Thymus (tissue), 11 donors: ENCODE data around the gene DBH. TPM values are rescaled to one million over a fixed set of nuclear protein-coding genes. Genes with fewer than 3 reads are reported as not detected.

Experiments used
- DNase-seq, 9 donors: peaks; one replicate each; pipeline ENCODE4 v3.0.0-alpha.2; 2013; ENCODE audit warnings: low spot score in 9 of 9, low read depth in 6 of 9, missing footprints in 1 of 9
- H3K27ac ChIP-seq, 2 donors: one replicate each; pipeline ENCODE4 v1.5.1; 2013; ENCODE audit warnings: control low read depth in 1 of 2, low read depth in 1 of 2, low read length in 1 of 2, mild to moderate bottlenecking in 1 of 2, moderate library complexity in 1 of 2
- H3K27me3 ChIP-seq, 2 donors: one replicate each; pipeline ENCODE4 v1.5.1; 2013; ENCODE audit warnings: low read length in 1 of 2; ENCODE audit not compliant: control insufficient read depth in 2 of 2, insufficient read depth in 1 of 2
- H3K36me3 ChIP-seq, 2 donors: one replicate each; pipeline ENCODE4 v1.5.1; 2013; ENCODE audit warnings: low read length in 1 of 2, mild to moderate bottlenecking in 1 of 2, moderate library complexity in 1 of 2; ENCODE audit not compliant: control insufficient read depth in 2 of 2, insufficient read depth in 2 of 2
- H3K4me1 ChIP-seq, 2 donors: one replicate each; pipeline ENCODE4 v1.5.1; 2013; ENCODE audit warnings: low read length in 2 of 2; ENCODE audit not compliant: control insufficient read depth in 2 of 2, insufficient read depth in 2 of 2
- H3K4me3 ChIP-seq, 2 donors: one replicate each; pipeline ENCODE4 v1.5.1; 2013; ENCODE audit warnings: low read length in 2 of 2, control low read depth in 1 of 2, mild to moderate bottlenecking in 1 of 2
- H3K9me3 ChIP-seq, 2 donors: one replicate each; pipeline ENCODE4 v1.5.1; 2013; ENCODE audit warnings: low read length in 1 of 2, mild to moderate bottlenecking in 1 of 2; ENCODE audit not compliant: control insufficient read depth in 2 of 2, insufficient read depth in 1 of 2
- WGBS: extraction: QIAGEN DNeasy Blood & Tissue Kit; methylation state at CpG from one replicate; pipeline ENCODE4 v1.1.7; 2013; 5-methylcytosine and 5-hydroxymethylcytosine counted together
- polyA plus RNA-seq: library from polyadenylated mRNA; stranded (reverse); fragments of 200-250 nt; gene quantifications from one replicate; pipeline ENCODE4 v1.2.3, GENCODE V29; 2013
- total RNA-seq: library from RNA; stranded (reverse); fragments of 120-200 nt; gene quantifications from one replicate; pipeline ENCODE4 v1.2.4, GENCODE V29; 2013
- donor health status: healthy.

The DBH gene
- total and polyA plus RNA-seq, 2 donors = 0.25 to 0.28 TPM

GRCh38 chr9:133684936-133685361, 48.8 kb downstream of the DBH start:
- Histone ChIP-seq H3K36me3 (peaks cover 0 to under 1% of the 10 kb centered on the region in 2 donors), H3K27me3 (no peaks in the 10 kb centered on the region), H3K9me3 (no peaks in the 10 kb centered on the region), H3K4me3 (no peak overlapping the region), H3K27ac (peak overlapping the region in 1 of 2 donors; percentile 15), H3K4me1 (peaks cover 6 to 26% of the 10 kb centered on the region in 2 donors)
- WGBS = 95% methylated on average over 17 of the region's 17 CpGs
- DNase-seq = no peak

DNA sequence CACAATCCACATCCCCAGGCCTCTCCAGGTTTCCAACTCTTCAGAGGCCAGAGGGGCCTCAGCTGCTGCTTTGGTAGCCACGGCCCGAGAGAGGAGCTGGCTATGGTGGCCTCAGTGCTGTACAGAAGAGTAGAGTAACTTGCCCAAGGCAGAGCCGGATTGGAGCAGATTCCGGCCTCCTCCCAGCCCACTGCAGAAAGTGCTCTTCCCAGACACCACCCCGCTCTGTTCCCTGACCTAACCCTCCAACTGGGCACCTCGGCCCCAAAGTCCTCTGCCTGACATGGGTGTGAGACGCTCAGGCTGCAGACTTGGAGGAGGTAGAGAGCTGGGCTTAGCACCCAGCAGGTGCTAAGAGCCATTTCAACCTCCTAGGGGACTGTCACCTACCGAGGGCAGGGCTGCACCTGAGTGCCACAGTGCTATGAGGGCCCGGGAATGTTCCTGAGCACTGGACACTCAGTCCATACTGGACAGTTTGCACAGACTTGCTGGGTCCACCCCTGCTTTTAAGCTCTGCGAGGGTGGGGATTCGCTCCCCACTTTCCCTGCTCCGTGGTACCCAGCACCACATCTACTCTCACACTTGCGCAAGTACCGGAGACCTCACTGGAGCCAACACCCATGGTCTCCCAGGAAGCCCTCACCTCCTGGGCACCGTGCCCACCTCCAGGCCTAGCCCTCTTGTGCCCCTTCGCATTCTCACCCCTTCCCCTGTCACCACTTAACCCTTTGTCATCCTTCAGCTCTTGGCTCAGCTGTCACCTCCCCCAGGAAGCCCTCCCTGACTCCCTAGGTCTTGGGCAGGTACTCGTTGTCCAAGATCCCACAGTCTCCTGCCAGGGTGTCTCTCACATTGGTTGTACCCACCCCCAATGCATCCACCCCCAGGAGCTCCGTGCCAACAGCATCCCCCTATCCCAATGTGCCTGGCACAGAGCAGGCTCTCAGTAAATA, 49.8 kb downstream of the DBH start:
- Histone ChIP-seq H3K27me3 (no peaks in the 10 kb centered on the region), H3K36me3 (peaks cover 0 to 4% of the 10 kb centered on the region in 2 donors), H3K27ac (peak overlapping the region in 1 of 2 donors; percentile 8), H3K4me1 (peaks cover 4 to 26% of the 10 kb centered on the region in 2 donors), H3K9me3 (no peaks in the 10 kb centered on the region), H3K4me3 (no peak overlapping the region)
- 96% methylated on average over 18 of the region's 18 CpGs for WGBS
- DNase-seq = no peak

- peaks cover 0 to 4% of the 10 kb centered on the region in 2 donors for H3K36me3 ChIP-seq
- no peak overlapping the region for H3K27ac ChIP-seq
- peaks cover 3 to 25% of the 10 kb centered on the region in 2 donors for H3K4me1 ChIP-seq
- no peaks in the 10 kb centered on the region for H3K9me3 ChIP-seq
- DNase-seq = no peak
- 95% methylated on average over 24 of the region's 24 CpGs for WGBS
- H3K27me3 ChIP-seq = no peaks in the 10 kb centered on the region
- no peak overlapping the region for H3K4me3 ChIP-seq
Observed at GRCh38 chr9:133686642-133687575, 50.7 kb downstream of the DBH start.

DNA sequence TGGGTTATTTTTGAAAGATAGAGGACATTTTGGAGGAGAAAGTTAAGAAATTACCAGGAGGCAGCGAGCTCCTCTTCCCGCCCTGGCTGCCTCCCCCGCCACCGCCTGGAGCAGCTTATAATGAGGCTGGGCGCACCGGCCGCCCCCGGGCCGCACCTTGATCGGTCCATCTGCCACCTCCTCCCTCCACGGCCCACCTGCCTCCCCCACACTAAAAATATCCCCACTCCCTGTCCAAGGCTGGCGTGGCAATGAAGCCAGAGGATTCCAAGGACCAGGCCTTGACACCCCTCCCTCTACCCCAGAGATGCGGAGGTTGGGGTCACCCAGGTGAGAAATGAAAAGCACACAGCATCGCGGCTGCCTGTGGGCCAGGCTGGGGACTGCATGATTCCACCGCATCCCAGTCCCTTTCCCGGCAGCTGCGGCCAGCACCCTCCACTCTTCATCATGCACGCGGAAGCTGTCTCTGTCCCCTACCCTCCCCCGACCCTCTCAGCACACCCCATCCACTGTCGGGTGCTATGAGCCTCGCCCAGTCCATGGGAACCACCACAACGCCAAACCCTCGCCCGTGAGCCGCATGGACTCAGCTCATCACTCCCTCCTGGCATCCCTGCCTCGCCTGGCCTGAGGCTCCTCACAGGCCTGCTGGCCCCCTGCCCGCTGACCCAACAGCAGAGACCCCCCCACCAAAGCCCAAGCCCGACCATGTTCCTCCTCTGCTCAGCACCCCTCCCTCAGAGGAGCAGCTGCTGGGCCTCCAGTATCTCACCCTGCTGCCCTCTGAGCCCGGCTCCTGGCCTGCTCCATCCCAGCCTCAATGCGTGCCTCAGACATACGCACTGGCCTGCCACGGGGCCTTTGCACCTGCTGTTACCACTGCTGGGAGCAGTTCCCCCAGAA, 51.9 kb downstream of the DBH start:
- WGBS = 96% methylated on average over 34 of the region's 34 CpGs
- Histone ChIP-seq H3K36me3 (peaks cover 0 to 4% of the 10 kb centered on the region in 2 donors), H3K27ac (no peak overlapping the region), H3K27me3 (no peaks in the 10 kb centered on the region), H3K4me1 (peaks cover 3 to 15% of the 10 kb centered on the region in 2 donors), H3K4me3 (no peak overlapping the region), H3K9me3 (no peaks in the 10 kb centered on the region)
- no peak for DNase-seq

- no peak overlapping the region for H3K27ac ChIP-seq
- H3K36me3 ChIP-seq = peaks cover 5 to 8% of the 10 kb centered on the region in 2 donors
- H3K9me3 ChIP-seq = no peaks in the 10 kb centered on the region
- H3K4me3 ChIP-seq = no peak overlapping the region
- H3K27me3 ChIP-seq = no peaks in the 10 kb centered on the region
- peaks cover 0 to 3% of the 10 kb centered on the region in 2 donors for H3K4me1 ChIP-seq
- no peak for DNase-seq
- 95% methylated on average over 10 of the region's 10 CpGs for WGBS
Observed at GRCh38 chr9:133689151-133689763, 53.1 kb downstream of the DBH start.

DNA sequence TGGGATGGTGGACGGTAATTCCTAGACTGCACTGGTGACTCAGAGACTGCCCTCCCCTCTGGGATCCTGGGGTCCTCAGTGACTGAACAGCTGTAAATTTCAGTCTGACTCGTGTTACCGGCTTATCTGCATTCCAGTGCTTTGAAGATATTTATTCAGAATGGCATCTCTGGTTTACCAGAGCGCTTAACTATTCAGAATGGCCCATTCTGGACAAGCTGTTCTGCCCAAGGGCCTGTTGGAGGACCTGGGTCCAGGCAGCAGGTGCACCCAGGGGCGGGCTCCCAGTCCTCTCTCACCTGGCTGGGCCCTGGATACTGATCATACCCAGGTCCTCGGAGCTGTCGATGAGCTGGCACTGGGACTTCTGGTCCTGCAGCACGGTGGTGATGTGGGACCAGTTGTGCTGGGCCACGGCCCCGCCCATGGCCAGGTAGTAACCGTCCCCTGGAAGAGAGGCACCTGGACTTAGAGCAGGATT, 54.0 kb downstream of the DBH start:
- no peaks in the 10 kb centered on the region for H3K9me3 ChIP-seq
- H3K4me1 ChIP-seq = no peaks in the 10 kb centered on the region
- no peaks in the 10 kb centered on the region for H3K27me3 ChIP-seq
- peaks cover 5 to 9% of the 10 kb centered on the region in 2 donors for H3K36me3 ChIP-seq
- WGBS = 95% methylated on average over 11 of the region's 11 CpGs
- no peak for DNase-seq
- H3K27ac ChIP-seq = no peak overlapping the region
- no peak overlapping the region for H3K4me3 ChIP-seq

- Histone ChIP-seq H3K27me3 (no peaks in the 10 kb centered on the region), H3K27ac (no peak overlapping the region), H3K4me1 (no peaks in the 10 kb centered on the region), H3K4me3 (no peak overlapping the region), H3K9me3 (no peaks in the 10 kb centered on the region), H3K36me3 (peaks cover 7 to 9% of the 10 kb centered on the region in 2 donors)
- WGBS = 97% methylated on average over 4 of the region's 4 CpGs
- DNase-seq = no peak
Observed at GRCh38 chr9:133691191-133691590, 55.0 kb downstream of the DBH start.
